Colonic mucosa (tissue), 4 donors: ENCODE data around the gene SELENOS. TPM values are rescaled to one million over a fixed set of nuclear protein-coding genes. Genes with fewer than 3 reads are reported as not detected.

Source experiments
- DNase-seq: peaks from one replicate; pipeline ENCODE4 v3.0.0-alpha.2; 2020
- H3K27ac ChIP-seq: fragments of 200-600 bp; one replicate; pipeline ENCODE4 v1.8.0; 2021
- H3K27me3 ChIP-seq: fragments of 200-600 bp; one replicate; pipeline ENCODE4 v1.8.0; 2021
- H3K36me3 ChIP-seq: fragments of 200-600 bp; one replicate; pipeline ENCODE4 v1.8.0; 2021
- H3K4me1 ChIP-seq: fragments of 200-600 bp; one replicate; pipeline ENCODE4 v1.8.0; 2021; ENCODE audit warnings: mild to moderate bottlenecking
- H3K4me3 ChIP-seq: fragments of 200-600 bp; one replicate; pipeline ENCODE4 v1.8.0; 2021
- H3K9ac ChIP-seq, 2 donors: one replicate each; pipeline ENCODE4 v1.7.0; 2013; ENCODE audit warnings: control low read depth in 2 of 2, low read depth in 2 of 2, low read length in 2 of 2
- H3K9me3 ChIP-seq: fragments of 200-600 bp; one replicate; pipeline ENCODE4 v1.8.0; 2021
- CTCF ChIP-seq: fragments of 200-600 bp; IDR thresholded peaks from one replicate; pipeline ENCODE4 v1.8.0; 2022; ENCODE audit warnings: antibody characterized with exemption, mild to moderate bottlenecking
- intact Hi-C: fragments of 100-400 bp; cut with DNase I; formaldehyde crosslinking; loops from one replicate; pipeline ENCODE4 v1.14.1; 2022
- total RNA-seq, 2 donors: library from RNA; stranded (reverse); fragmentation: NEBNext Ultra II Directional in 1 of 2; extraction: Animal tissue kit (Norgen Biotek cat#: 25700) in 1 of 2; gene quantifications; one replicate each; pipeline ENCODE4 v1.2.1, GENCODE V29; 2021
- donor health status: healthy.
- donor health status: DM: no; HTN: no; CAD: no.
- donor health status: DM: no; HTN: no; CAD: no.

Gene SELENOS
- total RNA-seq, 2 donors from 2014 or later, result 85.8 to 121 TPM

DNA sequence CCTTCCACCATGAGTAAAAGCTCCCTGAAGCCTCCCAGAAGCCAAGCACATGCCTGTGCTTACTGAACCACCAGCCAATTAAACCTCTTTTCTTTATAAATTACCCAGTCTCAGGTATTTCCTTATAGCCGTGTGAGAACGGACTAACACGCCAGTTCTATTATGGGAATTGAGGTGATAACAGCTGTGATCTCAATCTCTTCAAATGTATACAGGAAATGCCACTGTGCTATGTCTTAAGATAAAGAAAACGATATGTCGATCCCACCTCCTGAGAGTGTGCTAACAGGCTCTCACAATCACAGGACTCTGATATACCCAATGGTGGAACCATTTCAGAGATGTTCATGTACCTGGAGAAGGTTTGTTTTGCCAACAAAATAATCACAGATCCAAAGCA, 51.6 kb downstream of the SELENOS start:
- Histone ChIP-seq H3K27ac (no peak overlapping the region), H3K4me1 (no peaks in the 10 kb centered on the region), H3K9ac (no peak overlapping the region), H3K27me3 (no peaks in the 10 kb centered on the region), H3K4me3 (no peak overlapping the region), H3K36me3 (no peaks in the 10 kb centered on the region), H3K9me3 (no peaks in the 10 kb centered on the region)
- TF ChIP-seq CTCF, result no peak
- intact Hi-C loops, result no loop called here
- DNase-seq, result no peak

Other genes with a start within 250 kb of the SELENOS start
- gene CHSY1, start 25.4 kb downstream of the SELENOS start, total RNA-seq, result 10 to 100 TPM; 12.3 to 13.7 TPM
- gene SNRPA1, start 17.8 kb upstream of the SELENOS start, total RNA-seq, result 10 to 100 TPM; 52.6 to 82.7 TPM
- gene PCSK6, start 212.2 kb upstream of the SELENOS start, total RNA-seq, result 10 to 100 TPM; 29.9 to 39.5 TPM